HL-60/S4 (cell line): ENCODE measurements around the gene CCDC107.

Experiments used
- in situ Hi-C: fragments of 300-500 bp; cut with MboI; formaldehyde crosslinking; loops from 2 replicates; pipeline ENCODE4 v1.14.3; 2022; ENCODE audit warnings: low sequenced_read_pairs

CCDC107 gene

GRCh38 chr9:35656831-35657545 lies 1.1 kb upstream of the CCDC107 start:
- in situ Hi-C loops, result loop anchor here (5.0 kb wide), 1 partner anchor 70 kb away; no protein-coding TSS in a partner anchor

GRCh38 chr9:35657546-35658136 lies 451 bp upstream of the CCDC107 start, which contains the start of gene RMRP:
Gene RMRP, minus strand, starts transcription at chr9:35658019.
- in situ Hi-C loops, result loop anchor here (5.0 kb wide), 1 partner anchor 70 kb away; no protein-coding TSS in a partner anchor

GRCh38 chr9:35658968-35659220 lies 802 bp downstream of the CCDC107 start:
- in situ Hi-C loops, result loop anchor here (5.0 kb wide), 1 partner anchor 68 kb away; no protein-coding TSS in a partner anchor

- in situ Hi-C loops, result loop anchor here (5.0 kb wide), 1 partner anchor 68 kb away; no protein-coding TSS in a partner anchor
Observed at GRCh38 chr9:35659340-35659739, 1.2 kb downstream of the CCDC107 start.

- in situ Hi-C loops, result no loop called here
Observed at GRCh38 chr9:35660966-35661415, 2.9 kb downstream of the CCDC107 start.

GRCh38 chr9:35661756-35662350 lies 3.8 kb downstream of the CCDC107 start:
- in situ Hi-C loops, result no loop called here

GRCh38 chr9:35662437-35662836 lies 4.3 kb downstream of the CCDC107 start:
- in situ Hi-C loops, result no loop called here

GRCh38 chr9:35664531-35665470 lies 6.7 kb downstream of the CCDC107 start, which contains the start of gene ARHGEF39:
Gene ARHGEF39, minus strand, starts transcription at chr9:35665195. Its CDS starts 26 bp downstream, at chr9:35665169.
- in situ Hi-C loops, result no loop called here

- in situ Hi-C loops, result no loop called here
Observed at GRCh38 chr9:35665471-35665818, 7.4 kb downstream of the CCDC107 start.

- in situ Hi-C loops, result no loop called here
Observed at GRCh38 chr9:35666045-35666444, 8.0 kb downstream of the CCDC107 start.

- in situ Hi-C loops, result no loop called here
Observed at GRCh38 chr9:35666549-35666948, 8.5 kb downstream of the CCDC107 start.

- in situ Hi-C loops, result no loop called here
Observed at GRCh38 chr9:35667939-35668338, 9.8 kb downstream of the CCDC107 start.

- in situ Hi-C loops, result no loop called here
Observed at GRCh38 chr9:35669331-35670145, 11.4 kb downstream of the CCDC107 start.

- in situ Hi-C loops, result no loop called here
Observed at GRCh38 chr9:35673132-35674024, 15.3 kb downstream of the CCDC107 start, which contains the start of gene CA9. Gene CA9, plus strand, starts transcription at chr9:35673928. Its CDS starts 32 bp downstream, at chr9:35673960.

GRCh38 chr9:35674025-35674361 lies 15.9 kb downstream of the CCDC107 start:
- in situ Hi-C loops, result no loop called here

GRCh38 chr9:35675204-35675603 lies 17.1 kb downstream of the CCDC107 start:
- in situ Hi-C loops, result no loop called here

GRCh38 chr9:35675732-35676392 lies 17.8 kb downstream of the CCDC107 start:
- in situ Hi-C loops, result no loop called here

- in situ Hi-C loops, result no loop called here
Observed at GRCh38 chr9:35679091-35679490, 21.0 kb downstream of the CCDC107 start.
